Neural cell (in vitro differentiated cells): ENCODE results near the gene SPIN1. TPM values are rescaled to one million over a fixed set of nuclear protein-coding genes. Genes with fewer than 3 reads are reported as not detected.

Experiments used
- H2AFZ ChIP-seq: fragments of 200-600, 300-800 bp; sonication (generic), shearing (Covaris generic); 2 replicates; pipeline ENCODE4 v1.6.0; 2014; ENCODE audit warnings: low read depth, mild to moderate bottlenecking, antibody characterized with exemption, low read length, moderate library complexity
- H3F3A ChIP-seq: fragments of 200-600 bp; shearing (Covaris generic); 2 replicates; pipeline ENCODE4 v1.6.1; 2016; ENCODE audit warnings: mild to moderate bottlenecking, moderate library complexity, mixed read lengths, antibody characterized with exemption, low read length; ENCODE audit not compliant: insufficient read depth, poor library complexity, severe bottlenecking
- H3K27ac ChIP-seq: fragments of 200-600, 300-800 bp; sonication (generic), shearing (Covaris generic); 2 replicates; pipeline ENCODE4 v1.5.1; 2014; ENCODE audit warnings: mild to moderate bottlenecking, low read length, moderate library complexity
- H3K27me3 ChIP-seq: fragments of 300-800, 200-600 bp; sonication (generic), shearing (Covaris generic); 2 replicates; pipeline ENCODE4 v1.6.0; 2014; ENCODE audit warnings: mild to moderate bottlenecking, low read depth, low read length, moderate library complexity; ENCODE audit not compliant: insufficient read depth
- H3K36me3 ChIP-seq: fragments of 300-800, 200-600 bp; sonication (generic), shearing (Covaris generic); 2 replicates; pipeline ENCODE4 v1.5.1; 2014; ENCODE audit warnings: mild to moderate bottlenecking, antibody characterized with exemption, low read length, moderate library complexity; ENCODE audit not compliant: insufficient read depth
- H3K4me2 ChIP-seq: fragments of 300-800, 200-600 bp; sonication (generic), shearing (Covaris generic); 2 replicates; pipeline ENCODE4 v1.6.0; 2014; ENCODE audit warnings: mild to moderate bottlenecking, low read length
- H3K4me3 ChIP-seq: fragments of 300-800, 200-600 bp; sonication (generic), shearing (Covaris generic); 2 replicates; pipeline ENCODE4 v1.5.1; 2014; ENCODE audit warnings: mild to moderate bottlenecking, low read length, moderate library complexity
- H3K79me2 ChIP-seq: fragments of 200-600 bp; shearing (Covaris generic); replicated peaks from 2 replicates; pipeline ENCODE4 v1.6.0; 2014; ENCODE audit warnings: mild to moderate bottlenecking, low read length, moderate library complexity; ENCODE audit not compliant: insufficient read depth
- H3K9ac ChIP-seq: fragments of 300-800, 200-600 bp; sonication (generic), shearing (Covaris generic); 2 replicates; pipeline ENCODE4 v1.6.1; 2016; ENCODE audit warnings: mild to moderate bottlenecking, low read length, mixed read lengths
- H3K9me2 ChIP-seq: fragments of 200-600 bp; shearing (Covaris generic); 2 replicates; pipeline ENCODE4 v1.6.1; 2016; ENCODE audit warnings: mild to moderate bottlenecking, low read length, mixed read lengths; ENCODE audit not compliant: insufficient read depth
- H3K9me3 ChIP-seq: fragments of 200-600, 300-800 bp; sonication (generic), shearing (Covaris generic); 2 replicates; pipeline ENCODE4 v1.6.1; 2016; ENCODE audit warnings: mild to moderate bottlenecking, mixed run types, low read length, moderate library complexity, mixed read lengths
- H4K20me1 ChIP-seq: fragments of 200-600 bp; shearing (Covaris generic); 2 replicates; pipeline ENCODE4 v1.6.1; 2016; ENCODE audit warnings: mild to moderate bottlenecking, mixed run types; ENCODE audit not compliant: insufficient read depth
- EP300 ChIP-seq: fragments of 450-650 bp; conservative IDR thresholded peaks from 2 replicates; pipeline ENCODE4 v1.6.1; 2014; ENCODE audit warnings: antibody characterized with exemption, mild to moderate bottlenecking, moderate library complexity; ENCODE audit not compliant: poor library complexity, severe bottlenecking
- EZH2 ChIP-seq: fragments of 200-600, 300-800 bp; shearing (Covaris generic), sonication (generic); IDR thresholded peaks from 2 replicates; pipeline ENCODE4 v1.6.1; 2014; ENCODE audit warnings: antibody characterized with exemption, low read length, borderline replicate concordance, mild to moderate bottlenecking; ENCODE audit not compliant: insufficient read depth, poor library complexity, severe bottlenecking
- MXI1 ChIP-seq: fragments of 450-650 bp; conservative IDR thresholded peaks from 2 replicates; pipeline ENCODE4 v1.6.1; 2014; ENCODE audit warnings: antibody characterized with exemption, mild to moderate bottlenecking; ENCODE audit not compliant: poor library complexity, severe bottlenecking
- POLR2AphosphoS5 ChIP-seq: IDR thresholded peaks from 2 replicates; pipeline ENCODE4 v1.6.1; 2012
- RAD21 ChIP-seq: fragments of 450-650 bp; conservative IDR thresholded peaks from 2 replicates; pipeline ENCODE4 v1.6.1; 2014; ENCODE audit warnings: antibody characterized with exemption, mild to moderate bottlenecking, moderate library complexity
- SMC3 ChIP-seq: fragments of 450-650 bp; conservative IDR thresholded peaks from 2 replicates; pipeline ENCODE4 v1.6.1; 2014; ENCODE audit warnings: antibody characterized with exemption, mild to moderate bottlenecking, moderate library complexity; ENCODE audit not compliant: poor library complexity
- TAF1 ChIP-seq: IDR thresholded peaks from 2 replicates; pipeline ENCODE4 v1.6.1; 2012; ENCODE audit warnings: low read depth
- polyA plus RNA-seq: library from polyadenylated mRNA; depleted of rRNA; stranded (reverse); fragments of >200 nt; gene quantifications from 2 replicates; pipeline ENCODE4 v1.2.3, GENCODE V29; 2014
- TF ChIP-seq, protein P1 (sequence below): IDR thresholded peaks from 2 replicates; pipeline ENCODE4 v1.6.1; 2012; ENCODE audit warnings: borderline replicate concordance
- TF ChIP-seq, protein P2 (sequence below): fragments of 450-650 bp; IDR thresholded peaks from 2 replicates; pipeline ENCODE4 v1.5.1; 2014; ENCODE audit warnings: antibody characterized with exemption, mild to moderate bottlenecking, moderate library complexity; ENCODE audit not compliant: poor library complexity, severe bottlenecking

SPIN1 gene
- polyA plus RNA-seq, 1 donor from 2014 or later, result 282 TPM

DNA sequence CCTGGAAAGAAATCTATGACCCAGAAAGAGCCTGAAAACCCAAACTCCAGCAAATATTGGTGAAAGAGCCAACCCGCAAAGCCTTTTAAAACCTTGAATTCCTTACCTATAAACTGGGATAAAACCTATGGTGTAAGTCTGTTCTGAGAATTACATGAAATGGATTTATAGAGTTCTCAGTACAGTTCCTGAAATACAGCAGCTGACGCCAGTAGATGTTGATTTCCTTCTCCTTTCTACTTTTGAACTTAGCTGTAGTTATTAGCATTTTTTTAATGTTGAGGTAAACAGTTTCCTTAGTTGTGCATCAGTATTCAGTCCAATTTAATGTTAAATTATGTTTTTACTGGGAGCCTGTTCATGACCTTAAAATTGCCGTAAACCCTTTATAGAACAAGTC lies 3.7 kb downstream of the SPIN1 start:
- H3K9ac ChIP-seq, result no peak overlapping the region
- no peaks in the 10 kb centered on the region for H3K9me3 ChIP-seq
- H3K79me2 ChIP-seq, result peaks cover 73% of the 10 kb centered on the region
- H3K9me2 ChIP-seq, result no peaks in the 10 kb centered on the region
- H3K4me2 ChIP-seq, result no peak overlapping the region
- H2AFZ ChIP-seq, result no peak overlapping the region
- H3K27me3 ChIP-seq, result no peaks in the 10 kb centered on the region
- no peak for TF ChIP-seq RAD21
- TF ChIP-seq, protein P1, sequence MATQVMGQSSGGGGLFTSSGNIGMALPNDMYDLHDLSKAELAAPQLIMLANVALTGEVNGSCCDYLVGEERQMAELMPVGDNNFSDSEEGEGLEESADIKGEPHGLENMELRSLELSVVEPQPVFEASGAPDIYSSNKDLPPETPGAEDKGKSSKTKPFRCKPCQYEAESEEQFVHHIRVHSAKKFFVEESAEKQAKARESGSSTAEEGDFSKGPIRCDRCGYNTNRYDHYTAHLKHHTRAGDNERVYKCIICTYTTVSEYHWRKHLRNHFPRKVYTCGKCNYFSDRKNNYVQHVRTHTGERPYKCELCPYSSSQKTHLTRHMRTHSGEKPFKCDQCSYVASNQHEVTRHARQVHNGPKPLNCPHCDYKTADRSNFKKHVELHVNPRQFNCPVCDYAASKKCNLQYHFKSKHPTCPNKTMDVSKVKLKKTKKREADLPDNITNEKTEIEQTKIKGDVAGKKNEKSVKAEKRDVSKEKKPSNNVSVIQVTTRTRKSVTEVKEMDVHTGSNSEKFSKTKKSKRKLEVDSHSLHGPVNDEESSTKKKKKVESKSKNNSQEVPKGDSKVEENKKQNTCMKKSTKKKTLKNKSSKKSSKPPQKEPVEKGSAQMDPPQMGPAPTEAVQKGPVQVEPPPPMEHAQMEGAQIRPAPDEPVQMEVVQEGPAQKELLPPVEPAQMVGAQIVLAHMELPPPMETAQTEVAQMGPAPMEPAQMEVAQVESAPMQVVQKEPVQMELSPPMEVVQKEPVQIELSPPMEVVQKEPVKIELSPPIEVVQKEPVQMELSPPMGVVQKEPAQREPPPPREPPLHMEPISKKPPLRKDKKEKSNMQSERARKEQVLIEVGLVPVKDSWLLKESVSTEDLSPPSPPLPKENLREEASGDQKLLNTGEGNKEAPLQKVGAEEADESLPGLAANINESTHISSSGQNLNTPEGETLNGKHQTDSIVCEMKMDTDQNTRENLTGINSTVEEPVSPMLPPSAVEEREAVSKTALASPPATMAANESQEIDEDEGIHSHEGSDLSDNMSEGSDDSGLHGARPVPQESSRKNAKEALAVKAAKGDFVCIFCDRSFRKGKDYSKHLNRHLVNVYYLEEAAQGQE, result no peak
- no peaks in the 10 kb centered on the region for H3F3A ChIP-seq
- no peaks in the 10 kb centered on the region for H4K20me1 ChIP-seq
- H3K4me3 ChIP-seq, result peak overlapping the region; percentile 79
- H3K27ac ChIP-seq, result no peak overlapping the region
- no peaks in the 10 kb centered on the region for H3K36me3 ChIP-seq

DNA sequence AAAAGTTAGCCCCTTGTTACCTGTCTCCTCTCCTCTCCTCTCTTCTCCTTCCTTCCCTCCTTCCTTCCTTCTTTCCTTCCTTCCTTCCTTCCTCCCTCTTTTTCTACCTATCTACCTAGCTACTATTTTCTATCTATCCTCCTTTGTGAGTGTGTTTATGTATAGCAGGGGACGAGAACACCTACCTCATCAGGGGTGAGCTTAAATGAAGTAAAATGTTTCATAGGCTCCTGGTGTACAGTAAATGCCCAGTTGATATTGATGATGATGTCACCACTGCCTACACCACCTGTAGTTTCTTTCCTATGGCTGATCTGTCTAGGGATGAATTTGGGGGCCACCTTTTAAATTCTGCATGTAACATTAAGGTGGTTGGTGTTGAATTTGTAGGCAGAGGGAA lies 4.3 kb downstream of the SPIN1 start:
- H3K27me3 ChIP-seq, result no peaks in the 10 kb centered on the region
- no peak overlapping the region for H3K9ac ChIP-seq
- no peaks in the 10 kb centered on the region for H3K36me3 ChIP-seq
- no peak overlapping the region for H3K27ac ChIP-seq
- H3K4me3 ChIP-seq, result peak overlapping the region; percentile 79
- peaks cover 79% of the 10 kb centered on the region for H3K79me2 ChIP-seq
- H3F3A ChIP-seq, result no peaks in the 10 kb centered on the region
- TF ChIP-seq, protein P1, result no peak
- TF ChIP-seq, protein P2, sequence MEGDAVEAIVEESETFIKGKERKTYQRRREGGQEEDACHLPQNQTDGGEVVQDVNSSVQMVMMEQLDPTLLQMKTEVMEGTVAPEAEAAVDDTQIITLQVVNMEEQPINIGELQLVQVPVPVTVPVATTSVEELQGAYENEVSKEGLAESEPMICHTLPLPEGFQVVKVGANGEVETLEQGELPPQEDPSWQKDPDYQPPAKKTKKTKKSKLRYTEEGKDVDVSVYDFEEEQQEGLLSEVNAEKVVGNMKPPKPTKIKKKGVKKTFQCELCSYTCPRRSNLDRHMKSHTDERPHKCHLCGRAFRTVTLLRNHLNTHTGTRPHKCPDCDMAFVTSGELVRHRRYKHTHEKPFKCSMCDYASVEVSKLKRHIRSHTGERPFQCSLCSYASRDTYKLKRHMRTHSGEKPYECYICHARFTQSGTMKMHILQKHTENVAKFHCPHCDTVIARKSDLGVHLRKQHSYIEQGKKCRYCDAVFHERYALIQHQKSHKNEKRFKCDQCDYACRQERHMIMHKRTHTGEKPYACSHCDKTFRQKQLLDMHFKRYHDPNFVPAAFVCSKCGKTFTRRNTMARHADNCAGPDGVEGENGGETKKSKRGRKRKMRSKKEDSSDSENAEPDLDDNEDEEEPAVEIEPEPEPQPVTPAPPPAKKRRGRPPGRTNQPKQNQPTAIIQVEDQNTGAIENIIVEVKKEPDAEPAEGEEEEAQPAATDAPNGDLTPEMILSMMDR, result no peak
- TF ChIP-seq POLR2AphosphoS5 (no peak), EZH2 (no peak), EP300 (no peak), MXI1 (no peak), RAD21 (no peak), TAF1 (no peak), SMC3 (no peak)
- H3K4me2 ChIP-seq, result no peak overlapping the region
- no peaks in the 10 kb centered on the region for H3K9me2 ChIP-seq
- H3K9me3 ChIP-seq, result no peaks in the 10 kb centered on the region
- no peak overlapping the region for H2AFZ ChIP-seq
- H4K20me1 ChIP-seq, result no peaks in the 10 kb centered on the region
